Activated CD8-positive, alpha-beta T cell treated with anti-CD3 and anti-CD28 coated beads, Interleukin-2, amount 10 ng/mL, durations not matched to agents 7 days and 5 days (primary cell): ENCODE data around the gene SELENOO. TPM values are rescaled to one million over a fixed set of nuclear protein-coding genes. Genes with fewer than 3 reads are reported as not detected.

Source experiments
- ATAC-seq: fragments of 150-1000 bp; cut with Tn5 transposase; one replicate; pipeline ENCODE4 v1.10.0; 2021; ENCODE audit warnings: moderate library complexity
- CTCF ChIA-PET: fragments of 350-600 bp; sonication (Branson Sonifier 250); formaldehyde crosslinking; loops from one replicate; lab custom pipeline; 2021; ENCODE audit warnings: antibody characterized with exemption; lab: Charles Lee
- POLR2A ChIA-PET: fragments of 350-600 bp; sonication (Branson Sonifier 250); formaldehyde crosslinking; loops from one replicate; lab custom pipeline; 2021; ENCODE audit warnings: antibody characterized with exemption; lab: Charles Lee
- DNase-seq: peaks from one replicate; pipeline ENCODE4 v3.0.0-alpha.2; 2020
- H3K27ac Mint-ChIP-seq: one replicate; pipeline ENCODE4 v1.8.0; 2021; ENCODE audit warnings: mild to moderate bottlenecking, mixed read lengths
- H3K27me3 Mint-ChIP-seq: one replicate; pipeline ENCODE4 v1.8.0; 2021; ENCODE audit warnings: low read depth, mixed read lengths
- H3K36me3 Mint-ChIP-seq: one replicate; pipeline ENCODE4 v1.8.0; 2021; ENCODE audit warnings: low read depth, mixed read lengths
- H3K4me1 Mint-ChIP-seq: one replicate; pipeline ENCODE4 v1.8.0; 2021; ENCODE audit warnings: low read depth, mixed read lengths
- H3K4me3 Mint-ChIP-seq: one replicate; pipeline ENCODE4 v1.8.0; 2021; ENCODE audit warnings: mild to moderate bottlenecking, mixed read lengths
- H3K9me3 Mint-ChIP-seq: one replicate; pipeline ENCODE4 v1.8.0; 2022; ENCODE audit warnings: mixed read lengths; ENCODE audit not compliant: insufficient read depth
- total RNA-seq, 2 experiments: library from RNA; stranded (reverse); gene quantifications; one replicate each; pipeline ENCODE4 v1.2.3, GENCODE V29; 2021

SELENOO gene
- total RNA-seq, 2 experiments from 2014 or later: 23.6 to 24.4 TPM

- H3K4me3 Mint-ChIP-seq: peak overlapping the region; percentile 95
- H3K27me3 Mint-ChIP-seq: no peaks in the 10 kb centered on the region
- H3K36me3 Mint-ChIP-seq: peaks cover 30% of the 10 kb centered on the region
- peaks cover 36% of the 10 kb centered on the region for H3K4me1 Mint-ChIP-seq
- POLR2A ChIA-PET: no interaction called here
- H3K9me3 Mint-ChIP-seq: no peaks in the 10 kb centered on the region
- ATAC-seq (no peak), DNase-seq (no peak)
- peak overlapping the region; percentile 43 for H3K27ac Mint-ChIP-seq
- CTCF ChIA-PET: interaction anchor here (0.7 to 2.8 kb wide), 8 partner anchors 10 to 449 kb away, joined by 3 to 15 read pairs (median 3); partner anchors contain the start of gene SCO2
These were observed 41.7 kb downstream of the SELENOO start for GRCh38 chr22:50242406-50242949.

DNA sequence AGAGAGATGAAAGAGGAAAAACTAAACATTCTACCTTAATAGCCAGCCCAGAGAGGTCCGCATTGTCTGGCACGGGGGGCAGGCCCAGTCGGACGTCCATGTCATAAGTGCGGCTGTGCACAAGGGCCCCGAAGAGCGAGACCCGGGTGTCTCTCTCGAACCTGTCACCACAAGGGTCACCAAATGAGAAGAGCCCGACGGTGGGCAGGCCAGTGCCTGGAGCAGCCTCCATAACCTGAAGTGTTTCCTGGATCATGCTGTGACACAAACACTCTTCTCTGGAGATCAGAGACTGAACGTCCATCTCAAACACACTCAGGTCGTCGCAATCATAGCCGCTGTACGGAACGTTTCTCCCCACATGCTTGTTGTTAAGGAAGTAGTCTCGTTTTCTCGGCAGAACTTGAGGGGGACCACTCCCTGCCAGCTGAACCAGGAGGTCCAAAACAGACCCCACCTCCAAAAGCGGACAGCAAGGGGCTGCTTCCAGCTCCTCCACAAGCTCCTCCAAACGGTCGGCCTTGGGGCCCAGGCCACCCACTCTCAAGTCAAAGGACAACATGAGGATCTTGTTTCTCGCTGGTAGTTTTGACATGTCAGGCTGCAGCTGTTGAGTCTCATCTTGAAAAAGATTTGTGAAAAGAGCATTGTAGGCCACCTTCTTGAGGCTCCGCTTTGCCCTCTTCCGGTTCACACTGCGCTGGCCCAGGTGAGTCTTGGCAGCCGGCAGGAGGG lies 43.0 kb downstream of the SELENOO start:
- CTCF ChIA-PET: interaction anchor here (0.7 to 1.9 kb wide), 12 partner anchors 9 to 384 kb away, joined by 3 to 5 read pairs (median 3); partner anchors contain the start of gene SCO2
- ATAC-seq (no peak), DNase-seq (no peak)
- Mint-ChIP-seq H3K4me3 (peak overlapping the region; percentile 95), H3K9me3 (no peaks in the 10 kb centered on the region), H3K4me1 (peaks cover 40% of the 10 kb centered on the region), H3K36me3 (peaks cover 31% of the 10 kb centered on the region), H3K27me3 (no peaks in the 10 kb centered on the region), H3K27ac (peak overlapping the region; percentile 99)
- POLR2A ChIA-PET: interaction anchor here (0.6 to 3.1 kb wide), 13 partner anchors 11 to 377 kb away, joined by 3 to 14 read pairs (median 3); partner anchors contain the start of genes PLXNB2 and SCO2

- DNase-seq (peak; percentile 95), ATAC-seq (peak; percentile 81)
- H3K36me3 Mint-ChIP-seq: peaks cover 31% of the 10 kb centered on the region
- H3K4me1 Mint-ChIP-seq: peaks cover 41% of the 10 kb centered on the region
- ChIA-PET CTCF (interaction anchor here (0.7 to 1.9 kb wide), 12 partner anchors 8 to 383 kb away, joined by 3 to 5 read pairs (median 3); partner anchors contain the start of gene SCO2), POLR2A (interaction anchor here (0.6 to 3.1 kb wide), 12 partner anchors 10 to 376 kb away, joined by 3 to 14 read pairs (median 4); partner anchors contain the start of genes PLXNB2 and SCO2)
- H3K9me3 Mint-ChIP-seq: no peaks in the 10 kb centered on the region
- no peaks in the 10 kb centered on the region for H3K27me3 Mint-ChIP-seq
- H3K4me3 Mint-ChIP-seq: peak within 1 kb of the TSS; percentile 95
- H3K27ac Mint-ChIP-seq: peak within 1 kb of the TSS; percentile 99
These were observed 43.8 kb downstream of the SELENOO start, which contains the start of gene TUBGCP6 for GRCh38 chr22:50244420-50245213. Gene TUBGCP6, minus strand, starts transcription at chr22:50245023. Its CDS starts 564 bp downstream, at chr22:50244459.

DNA sequence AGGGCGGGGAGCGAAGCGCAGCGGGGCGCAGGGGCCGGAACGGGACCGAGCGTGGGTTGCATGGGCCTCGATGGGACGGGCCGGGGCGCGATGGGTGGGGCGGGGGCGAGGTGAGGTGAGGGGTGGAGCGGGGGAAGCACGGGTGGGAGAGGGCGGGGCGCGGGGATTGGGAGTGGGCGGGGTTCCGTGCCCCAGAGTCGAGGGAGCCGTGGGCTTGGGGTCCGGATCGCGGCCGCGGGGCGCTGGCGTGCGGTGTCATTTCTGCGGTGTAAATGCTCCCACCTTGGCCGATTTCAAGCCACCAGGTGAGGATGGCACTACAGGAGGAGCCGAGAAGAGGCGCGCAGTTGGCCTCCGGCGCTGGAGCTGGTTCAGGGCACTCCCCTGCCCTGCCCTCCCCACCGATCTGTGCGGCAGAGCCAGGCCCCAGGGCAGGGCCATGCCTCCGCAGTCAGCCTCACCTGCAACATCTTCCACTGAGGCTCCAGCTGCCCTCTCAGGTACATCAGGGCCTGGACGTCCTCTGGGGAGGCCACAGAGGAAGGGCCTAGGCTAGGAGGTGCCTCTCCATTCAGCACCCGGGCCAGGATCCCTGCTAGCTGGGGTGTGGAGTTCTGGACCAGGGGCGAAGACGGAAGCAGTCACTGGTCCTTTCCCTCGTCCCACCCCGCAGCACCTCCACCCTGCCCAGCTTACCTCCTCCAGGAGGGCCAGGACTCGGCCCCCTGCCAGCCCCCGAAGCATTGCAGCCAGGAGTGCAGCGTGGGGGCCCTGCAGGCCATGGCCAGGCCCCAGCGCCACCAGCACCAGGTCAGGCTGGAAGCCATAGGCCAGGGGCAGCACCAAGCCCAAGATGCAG lies 44.6 kb downstream of the SELENOO start:
- CTCF ChIA-PET: interaction anchor here (1.9 kb wide), 2 partner anchors 96 to 252 kb away, joined by 5 read pairs; no protein-coding TSS in a partner anchor
- H3K36me3 Mint-ChIP-seq: peaks cover 25% of the 10 kb centered on the region
- H3K9me3 Mint-ChIP-seq: no peaks in the 10 kb centered on the region
- H3K27ac Mint-ChIP-seq: peak overlapping the region; percentile 99
- POLR2A ChIA-PET: interaction anchor here (2.1 to 3.1 kb wide), 2 partner anchors 55 to 376 kb away, joined by 6 to 14 read pairs; no protein-coding TSS in a partner anchor
- H3K27me3 Mint-ChIP-seq: no peaks in the 10 kb centered on the region
- peak overlapping the region; percentile 95 for H3K4me3 Mint-ChIP-seq
- H3K4me1 Mint-ChIP-seq: peaks cover 48% of the 10 kb centered on the region
- ATAC-seq (peak; percentile 17), DNase-seq (no peak)

DNA sequence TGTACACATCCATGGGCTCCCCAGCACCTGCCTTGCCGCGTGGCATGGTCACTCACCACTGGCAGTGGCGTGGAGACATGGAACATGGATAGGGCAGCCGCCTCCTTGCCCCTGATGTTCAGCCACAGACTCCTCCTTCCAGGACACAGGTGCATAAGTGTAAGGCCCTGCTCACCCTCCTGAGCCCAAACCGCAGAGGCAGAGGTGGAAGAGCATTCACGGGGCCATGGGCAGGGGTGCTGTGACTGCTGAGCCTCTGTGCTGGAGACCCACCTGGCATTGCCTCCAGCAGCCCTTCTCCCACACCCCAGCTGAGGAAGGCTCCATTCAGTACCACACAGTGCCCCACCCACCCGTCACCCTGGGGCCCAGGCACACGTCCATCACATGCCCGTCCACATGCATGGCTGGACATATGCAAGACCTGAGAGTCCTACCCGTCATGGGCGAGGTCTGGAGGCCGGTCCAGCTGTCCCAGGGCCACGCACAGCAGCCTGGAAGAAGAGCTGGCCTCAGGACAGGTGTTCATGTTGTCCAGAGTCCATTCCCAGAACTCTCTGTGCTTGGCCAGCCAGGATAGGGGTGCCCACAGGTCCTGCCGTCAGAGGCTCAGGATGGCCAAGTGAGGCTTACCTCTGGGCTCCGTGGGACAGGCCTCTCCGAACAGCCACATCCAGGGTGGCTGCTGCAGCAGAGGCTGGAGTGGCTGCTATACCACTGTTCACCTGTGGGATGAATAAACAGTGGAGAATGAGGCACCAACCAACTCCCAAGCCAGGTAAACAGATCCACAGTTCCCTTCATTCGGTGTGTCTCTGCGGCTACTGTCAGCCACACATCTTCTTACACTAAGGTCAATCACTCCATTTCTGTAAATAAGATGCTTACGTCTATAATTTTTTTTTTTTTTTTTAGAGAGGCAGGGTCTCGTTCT lies 45.7 kb downstream of the SELENOO start:
- CTCF ChIA-PET: interaction anchor here (1.9 kb wide), 1 partner anchor 95 kb away, joined by 5 read pairs; no protein-coding TSS in a partner anchor
- Mint-ChIP-seq H3K4me1 (peaks cover 45% of the 10 kb centered on the region), H3K36me3 (peaks cover 22% of the 10 kb centered on the region), H3K27me3 (no peaks in the 10 kb centered on the region), H3K9me3 (no peaks in the 10 kb centered on the region), H3K4me3 (peak overlapping the region; percentile 95), H3K27ac (peak overlapping the region; percentile 99)
- ATAC-seq (no peak), DNase-seq (no peak)
- POLR2A ChIA-PET: interaction anchor here (3.1 kb wide), 1 partner anchor 56 kb away, joined by 14 read pairs; no protein-coding TSS in a partner anchor

DNA sequence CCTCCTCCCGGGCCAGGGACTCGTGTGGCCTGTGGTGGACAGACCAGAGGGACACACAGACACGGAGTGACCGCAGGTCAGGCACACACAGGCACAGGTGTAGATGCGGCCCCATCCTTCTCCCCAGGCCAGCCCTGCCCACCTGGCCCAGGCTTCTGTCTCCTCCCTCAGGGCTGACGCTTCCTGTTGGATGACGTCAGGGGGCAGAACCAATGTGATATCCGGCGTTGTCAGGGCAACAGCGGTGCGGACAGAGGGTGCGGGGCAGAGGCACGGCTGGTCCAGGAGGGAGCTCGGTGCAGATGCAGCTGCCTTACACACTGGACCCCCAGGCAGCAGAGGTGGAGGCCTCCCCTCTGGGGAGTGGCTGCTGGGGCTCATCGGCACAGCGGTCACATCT lies 46.9 kb downstream of the SELENOO start:
- ATAC-seq (no peak), DNase-seq (peak; percentile 74)
- ChIA-PET POLR2A (no interaction called here), CTCF (no interaction called here)
- Mint-ChIP-seq H3K27ac (peak overlapping the region; percentile 80), H3K36me3 (peaks cover 17% of the 10 kb centered on the region), H3K27me3 (no peaks in the 10 kb centered on the region), H3K9me3 (no peaks in the 10 kb centered on the region), H3K4me1 (peaks cover 34% of the 10 kb centered on the region), H3K4me3 (peak overlapping the region; percentile 34)

GRCh38 chr22:50248196-50249081 lies 47.6 kb downstream of the SELENOO start:
- DNase-seq: no peak
- POLR2A ChIA-PET: no interaction called here
- Mint-ChIP-seq H3K27me3 (no peaks in the 10 kb centered on the region), H3K9me3 (no peaks in the 10 kb centered on the region), H3K4me1 (peaks cover 32% of the 10 kb centered on the region), H3K27ac (peak overlapping the region; percentile 80), H3K4me3 (no peak overlapping the region), H3K36me3 (peaks cover 17% of the 10 kb centered on the region)
- CTCF ChIA-PET: no interaction called here
- ATAC-seq: no peak

GRCh38 chr22:50249341-50250248 lies 48.8 kb downstream of the SELENOO start:
- Mint-ChIP-seq H3K27me3 (no peaks in the 10 kb centered on the region), H3K9me3 (no peaks in the 10 kb centered on the region), H3K36me3 (peaks cover 14% of the 10 kb centered on the region), H3K4me3 (peak overlapping the region; percentile 84), H3K27ac (peak overlapping the region; percentile 84), H3K4me1 (peaks cover 29% of the 10 kb centered on the region)
- ChIA-PET CTCF (interaction anchor here (1.6 to 2.3 kb wide), 2 partner anchors 12 to 79 kb away, joined by 8 to 13 read pairs; no protein-coding TSS in a partner anchor), POLR2A (interaction anchor here (0.8 to 3.2 kb wide), 3 partner anchors 13 to 73 kb away, joined by 3 to 17 read pairs (median 5); partner anchors contain the start of gene MAPK12)
- no peak for DNase-seq
- ATAC-seq: no peak
